H1 (cell line): ENCODE measurements around the gene CCDC88C. TPM values are rescaled to one million over a fixed set of nuclear protein-coding genes. Genes with fewer than 3 reads are reported as not detected.
A peak's percentile ranks its signal among the peaks of the same experiment; 100 is the strongest.

Source experiments
- CTCF ChIA-PET: fragments of 300-600 bp; sonication (Branson Sonifier 250); formaldehyde crosslinking; loops from one replicate; lab custom pipeline; 2021; ENCODE audit not compliant: partially characterized antibody; lab: Charles Lee
- POLR2A ChIA-PET: fragments of 300-600 bp; sonication (Branson Sonifier 250); formaldehyde crosslinking; loops from one replicate; lab custom pipeline; 2021; ENCODE audit warnings: inconsistent platforms; ENCODE audit not compliant: partially characterized antibody; lab: Charles Lee
- DNase-seq, 2 experiments: peaks; one replicate each; pipeline versions ENCODE4 v3.0.0 to v3.0.0-alpha.2; 2010 to 2022; ENCODE audit warnings: low spot score in 2 of 2, low read depth in 1 of 2, mixed read lengths in 1 of 2
- FAIRE-seq: peaks from 2 replicates; lab custom pipeline; 2011; peaks lifted over from hg19 to GRCh38; lab: Jason Lieb, UNC
- H2AFZ ChIP-seq: 2 replicates; pipeline ENCODE4 v1.8.1; 2012; ENCODE audit warnings: low read length, inconsistent platforms
- H2AK5ac ChIP-seq: 2 replicates; pipeline ENCODE4 v1.6.1; 2013; ENCODE audit warnings: low read depth, low read length
- H2BK120ac ChIP-seq: replicated peaks from 2 replicates; pipeline ENCODE3; 2013; ENCODE audit warnings: low read depth, low read length, inconsistent platforms
- H2BK12ac ChIP-seq: 2 replicates; pipeline ENCODE4 v1.6.1; 2013; ENCODE audit warnings: low read depth, low read length
- H2BK15ac ChIP-seq: 2 replicates; pipeline ENCODE4 v1.6.1; 2013; ENCODE audit warnings: low read length
- H2BK20ac ChIP-seq: 2 replicates; pipeline ENCODE4 v1.6.1; 2013; ENCODE audit warnings: low read length
- H2BK5ac ChIP-seq: 2 replicates; pipeline ENCODE4 v1.6.1; 2013; ENCODE audit warnings: low read depth, low read length
- H3K14ac ChIP-seq: 2 replicates; pipeline ENCODE4 v1.6.1; 2013; ENCODE audit warnings: inconsistent platforms; ENCODE audit not compliant: insufficient read length
- H3K18ac ChIP-seq: 2 replicates; pipeline ENCODE4 v1.6.1; 2013; ENCODE audit warnings: low read length; ENCODE audit errors: extremely low read depth
- H3K23ac ChIP-seq: 2 replicates; pipeline ENCODE4 v1.6.1; 2013; ENCODE audit warnings: inconsistent platforms; ENCODE audit not compliant: insufficient read length
- H3K23me2 ChIP-seq: 2 replicates; pipeline ENCODE4 v1.6.1; 2013; ENCODE audit warnings: low read depth, low read length
- H3K27ac ChIP-seq: 2 replicates; pipeline ENCODE4 v1.6.1; 2011; ENCODE audit warnings: low read depth, low read length, inconsistent platforms
- H3K27me3 ChIP-seq, 4 experiments: replicated peaks in 1 of 4; 1 replicate in 1 of 4; 2 replicates in 3 of 4; pipeline versions ENCODE4 v1.6.1 to v1.8.1; 2011 to 2013; ENCODE audit warnings: low read length in 3 of 4, mild to moderate bottlenecking in 3 of 4, inconsistent platforms in 2 of 4, mixed read lengths in 2 of 4, moderate library complexity in 1 of 4; ENCODE audit not compliant: control insufficient read depth in 3 of 4, insufficient read depth in 3 of 4; ENCODE audit errors: extremely low read depth in 1 of 4
- H3K36me3 ChIP-seq, 4 experiments: 2 replicates each; pipeline versions ENCODE4 v1.6.1 to v1.8.1; 2011 to 2013; ENCODE audit warnings: mild to moderate bottlenecking in 4 of 4, low read length in 3 of 4, moderate library complexity in 2 of 4, control low read depth in 1 of 4, inconsistent platforms in 1 of 4; ENCODE audit not compliant: insufficient read depth in 4 of 4, control insufficient read depth in 2 of 4
- H3K4ac ChIP-seq: replicated peaks from 2 replicates; pipeline ENCODE3; 2013; ENCODE audit warnings: low read length, low read depth, mixed read lengths, inconsistent platforms; ENCODE audit not compliant: insufficient read length
- H3K4me1 ChIP-seq, 4 experiments: replicated peaks in 1 of 4; 1 replicate in 1 of 4; 2 replicates in 3 of 4; pipeline versions ENCODE4 v1.6.1 to v1.8.1; 2011 to 2013; ENCODE audit warnings: low read length in 3 of 4, inconsistent platforms in 2 of 4, mixed read lengths in 1 of 4; ENCODE audit not compliant: insufficient read depth in 4 of 4, control insufficient read depth in 3 of 4
- H3K4me2 ChIP-seq, 2 experiments: 2 replicates each; pipeline versions ENCODE4 v1.6.1 to v1.8.1; 2011 to 2013; ENCODE audit warnings: low read depth in 2 of 2, low read length in 2 of 2, control low read depth in 1 of 2, inconsistent platforms in 1 of 2, mild to moderate bottlenecking in 1 of 2; ENCODE audit not compliant: insufficient read depth in 1 of 2
- H3K4me3 ChIP-seq, 4 experiments: fragments of 200-600, 300-600 bp in 1 of 4; sonication (generic), shearing (Covaris generic), sonication (Bioruptor Twin) in 1 of 4; 2 replicates each; pipeline versions ENCODE4 v1.5.1 to v1.8.1; 2011 to 2016; ENCODE audit warnings: low read length in 4 of 4, low read depth in 3 of 4, control low read depth in 2 of 4, inconsistent platforms in 2 of 4, mild to moderate bottlenecking in 2 of 4, mixed read lengths in 1 of 4, moderate library complexity in 1 of 4; ENCODE audit not compliant: insufficient read depth in 2 of 4; ENCODE audit errors: extremely low read depth in 1 of 4
- H3K56ac ChIP-seq: replicated peaks from 2 replicates; pipeline ENCODE3; 2013; ENCODE audit warnings: low read depth, mild to moderate bottlenecking, mixed read lengths, low read length, inconsistent platforms; ENCODE audit not compliant: insufficient read length
- H3K79me1 ChIP-seq: 2 replicates; pipeline ENCODE4 v1.6.1; 2013; ENCODE audit warnings: low read depth, low read length, control low read depth
- H3K79me2 ChIP-seq, 2 experiments: 2 replicates each; pipeline versions ENCODE4 v1.6.1 to v1.8.1; 2012 to 2013; ENCODE audit warnings: low read length in 2 of 2, mild to moderate bottlenecking in 2 of 2, inconsistent platforms in 1 of 2; ENCODE audit not compliant: insufficient read depth in 2 of 2, control insufficient read depth in 1 of 2
- H3K9ac ChIP-seq, 4 experiments: replicated peaks in 1 of 4; 1 replicate in 1 of 4; 2 replicates in 3 of 4; pipeline versions ENCODE4 v1.6.1 to v1.8.1; 2011 to 2013; ENCODE audit warnings: low read depth in 3 of 4, low read length in 3 of 4, control low read depth in 2 of 4, mild to moderate bottlenecking in 2 of 4, moderate library complexity in 2 of 4, inconsistent platforms in 1 of 4; ENCODE audit errors: extremely low read depth in 1 of 4
- H3K9me3 ChIP-seq, 2 experiments: 2 replicates each; pipeline versions ENCODE4 v1.6.1 to v1.8.1; 2012 to 2013; ENCODE audit warnings: mild to moderate bottlenecking in 2 of 2, moderate library complexity in 2 of 2, control low read depth in 1 of 2, inconsistent platforms in 1 of 2, low read depth in 1 of 2, low read length in 1 of 2, mixed read lengths in 1 of 2; ENCODE audit not compliant: insufficient read depth in 2 of 2
- H4K20me1 ChIP-seq, 2 experiments: replicated peaks in 1 of 2; 2 replicates each; pipeline versions ENCODE3 to v1.8.1; 2011 to 2013; ENCODE audit warnings: inconsistent platforms in 2 of 2, low read length in 2 of 2, mild to moderate bottlenecking in 1 of 2; ENCODE audit not compliant: insufficient read depth in 2 of 2, control insufficient read depth in 1 of 2
- H4K5ac ChIP-seq: 2 replicates; pipeline ENCODE4 v1.6.1; 2013; ENCODE audit warnings: low read length, low read depth, mixed read lengths, inconsistent platforms; ENCODE audit not compliant: insufficient read length
- H4K8ac ChIP-seq: 2 replicates; pipeline ENCODE4 v1.8.0; 2013; ENCODE audit warnings: mild to moderate bottlenecking, moderate library complexity, low read length, inconsistent platforms; ENCODE audit not compliant: insufficient read depth; ENCODE audit errors: extremely low read depth
- H4K91ac ChIP-seq: replicated peaks from 2 replicates; pipeline ENCODE3; 2013; ENCODE audit warnings: low read length, mixed read lengths, inconsistent platforms; ENCODE audit not compliant: insufficient read length
- CHD1 ChIP-seq: IDR thresholded peaks from 2 replicates; pipeline ENCODE4 v1.6.1; 2012; ENCODE audit warnings: low read depth, low read length, improper control_type of control experiment
- EP300 ChIP-seq, 2 experiments: IDR thresholded peaks; 1 replicate in 1 of 2; 2 replicates in 1 of 2; pipeline ENCODE4 v1.6.1; 2011 to 2012; ENCODE audit warnings: low read depth in 2 of 2, low read length in 2 of 2, mild to moderate bottlenecking in 2 of 2, borderline replicate concordance in 1 of 2, inconsistent platforms in 1 of 2, moderate library complexity in 1 of 2
- RAD21 ChIP-seq, 2 experiments: IDR thresholded peaks in 1 of 2; conservative IDR thresholded peaks in 1 of 2; 2 replicates each; pipeline ENCODE4 v1.6.1; 2011; ENCODE audit warnings: low read depth in 2 of 2, low read length in 2 of 2, improper control_type of control experiment in 1 of 2, inconsistent platforms in 1 of 2, mild to moderate bottlenecking in 1 of 2, moderate library complexity in 1 of 2
- SP2 ChIP-seq: IDR thresholded peaks from 2 replicates; pipeline ENCODE4 v1.6.1; 2012; ENCODE audit warnings: mild to moderate bottlenecking, low read length, inconsistent platforms
- SRF ChIP-seq: IDR thresholded peaks from 2 replicates; pipeline ENCODE4 v1.6.1; 2011; ENCODE audit warnings: mild to moderate bottlenecking, low read depth, low read length, moderate library complexity
- TAF1 ChIP-seq: IDR thresholded peaks from 2 replicates; pipeline ENCODE4 v1.6.1; 2011; ENCODE audit warnings: mild to moderate bottlenecking, low read depth, low read length
- WGBS, 2 experiments: shearing (Covaris generic) in 1 of 2; methylation state at CpG; one replicate each; pipeline versions ENCODE4 v1.1.6 to v1.1.7; 2013 to 2015; ENCODE audit warnings: low lambda C conversion rate in 2 of 2, mixed read lengths in 2 of 2, inconsistent platforms in 1 of 2, low coverage in 1 of 2, missing lambda C conversion rate in 1 of 2; ENCODE audit not compliant: insufficient replicate concordance in 2 of 2, insufficient coverage in 1 of 2, insufficient read length in 1 of 2; ENCODE audit errors: extremely low coverage in 1 of 2, missing lambda C conversion rate in 1 of 2; 5-methylcytosine and 5-hydroxymethylcytosine counted together
- polyA plus RNA-seq, 7 experiments: library from polyadenylated mRNA; depleted of rRNA in 3 of 7; stranded (reverse) in 5 of 7; unstranded in 2 of 7; fragments of >200 nt in 5 of 7; fragments of 200-250 nt in 2 of 7; gene quantifications; 1 replicate in 5 of 7; 2 replicates in 1 of 7; 4 replicates in 1 of 7; pipeline versions ENCODE4 v1.2.1 to v1.2.3, GENCODE V29; 2011 to 2013; ENCODE audit warnings: missing spikeins in 2 of 7, mixed read lengths in 2 of 7
- total RNA-seq: library from RNA; stranded (reverse); fragmentation: NEBNext Ultra II Directional; extraction: Animal tissue kit (Norgen Biotek cat#: 25700); gene quantifications from 2 replicates; pipeline ENCODE4 v1.2.1, GENCODE V29; 2021

CCDC88C gene
- total and polyA plus RNA-seq, 2 of the 8 experiments (the other 6 are each of a cell fraction or from before 2014, with no cell fraction given), result 10.3 to 57.7 TPM

- Histone ChIP-seq H2BK5ac (no peak overlapping the region), H2AFZ (no peak overlapping the region), H4K5ac (no peak overlapping the region), H3K27me3 (peaks cover 0 to 12% (median 11%) of the 10 kb centered on the region in 4 experiments; a peak in 6 of 7 replicates), H2BK12ac (no peak overlapping the region), H3K9ac (no peak overlapping the region), H3K4ac (no peak overlapping the region), H4K8ac (peak overlapping the region; percentile 17; the same call in 1 of the 2 replicates), H3K9me3 (no peaks in the 10 kb centered on the region), H3K4me3 (no peak overlapping the region), H3K79me2 (no peaks in the 10 kb centered on the region), H3K4me1 (peaks cover 0 to 7% (median 3%) of the 10 kb centered on the region in 4 experiments; a peak in 5 of 7 replicates), H2BK120ac (no peak overlapping the region), H3K79me1 (no peaks in the 10 kb centered on the region), H2BK20ac (no peak overlapping the region), H3K23ac (no peak overlapping the region), H3K14ac (no peak overlapping the region), H3K4me2 (no peak overlapping the region), H3K18ac (no peak overlapping the region), H3K27ac (no peak overlapping the region), H2BK15ac (no peak overlapping the region), H3K56ac (no peak overlapping the region), H4K91ac (no peak overlapping the region), H4K20me1 (no peaks in the 10 kb centered on the region), H2AK5ac (no peak overlapping the region), H3K36me3 (no peaks in the 10 kb centered on the region), H3K23me2 (peaks cover 3% of the 10 kb centered on the region; the same call in 1 of the 2 replicates)
- CTCF ChIA-PET, result interaction anchor here (0.6 to 3.6 kb wide), 2 partner anchors 10 to 424 kb away, joined by 3 to 20 read pairs; no protein-coding TSS in a partner anchor
- TF ChIP-seq CHD1 (no peak), EP300 (IDR thresholded peaks at IDR 0.05; ENCODE audit: borderline replicate concordance in 1 of 2, low read depth in 2 of 2, low read length in 2 of 2) (no peak), TAF1 (no peak), RAD21 (IDR thresholded peaks at IDR 0.05 in 1 of 2, conservative IDR thresholded peaks at IDR 0.05 in 1 of 2; ENCODE audit: low read depth in 2 of 2, low read length in 2 of 2) (no peak), SP2 (no peak), SRF (no peak)
- POLR2A ChIA-PET, result no interaction called here
- FAIRE-seq, result no peak
- no peak for DNase-seq
- WGBS, 2 experiments, result 91% methylated on average over 3 of the region's 3 CpGs; no CpG with 5 or more reads in 1 of the 2 experiments
Measured at GRCh38 chr14:91258876-91259275, 158.7 kb downstream of the CCDC88C start.
